Ascending aorta (tissue), 2 donors: ENCODE data around the gene CATSPERE. TPM values are rescaled to one million over a fixed set of nuclear protein-coding genes. Genes with fewer than 3 reads are reported as not detected.

Experiments
- DNase-seq, 2 donors: peaks; one replicate each; pipeline ENCODE4 v3.0.0-alpha.2; 2019; ENCODE audit warnings: low spot score in 2 of 2
- H3K27ac ChIP-seq, 2 donors: fragments of 200-600 bp; sonication (generic); one replicate each; pipeline ENCODE4 v1.5.1; 2016 to 2017; ENCODE audit warnings: mild to moderate bottlenecking in 1 of 2
- H3K27me3 ChIP-seq: fragments of 200-600 bp; sonication (generic); one replicate; pipeline ENCODE4 v1.5.1; 2017
- H3K36me3 ChIP-seq, 2 donors: fragments of 200-600 bp; sonication (generic); one replicate each; pipeline ENCODE4 v1.5.1; 2016
- H3K4me1 ChIP-seq, 2 donors: fragments of 200-600 bp; sonication (generic); one replicate each; pipeline ENCODE4 v1.5.1; 2016 to 2017; ENCODE audit warnings: mild to moderate bottlenecking in 1 of 2
- H3K4me3 ChIP-seq, 2 donors: fragments of 200-600 bp; sonication (generic); one replicate each; pipeline ENCODE4 v1.5.1; 2016 to 2017; ENCODE audit warnings: mild to moderate bottlenecking in 1 of 2
- H3K9me3 ChIP-seq, 2 donors: fragments of 200-600 bp; sonication (generic); one replicate each; pipeline ENCODE4 v1.5.1; 2016
- CTCF ChIP-seq, 3 experiments: fragments of 200-600 bp in 2 of 3; fragments of 450-650 bp in 1 of 3; sonication (generic) in 2 of 3; IDR thresholded peaks; one replicate each; pipeline ENCODE4 v1.5.1; 2016 to 2019; ENCODE audit warnings: antibody characterized with exemption in 3 of 3, mild to moderate bottlenecking in 1 of 3, moderate library complexity in 1 of 3
- intact Hi-C: fragments of 100-400 bp; cut with DNase I; formaldehyde crosslinking; loops from one replicate; pipeline ENCODE4 v1.15.1; 2023
- total RNA-seq: library from RNA; depleted of rRNA; stranded (reverse); fragments of >200 nt; gene quantifications from one replicate; pipeline ENCODE4 v1.1.0, GENCODE V29; 2016

Gene CATSPERE
- total RNA-seq, 1 donor from 2014 or later = not detected

GRCh38 chr1:244667797-244668196 lies 206.7 kb downstream of the CATSPERE start:
- no peak overlapping the region for H3K4me3 ChIP-seq
- H3K36me3 ChIP-seq = peaks cover 0 to 3% of the 10 kb centered on the region in 2 donors
- H3K27me3 ChIP-seq = no peaks in the 10 kb centered on the region
- H3K4me1 ChIP-seq = peaks cover under 1 to 30% of the 10 kb centered on the region in 2 donors
- TF ChIP-seq CTCF (IDR thresholded peaks at IDR 0.05) = no peak
- no peaks in the 10 kb centered on the region for H3K9me3 ChIP-seq
- H3K27ac ChIP-seq = no peak overlapping the region
- intact Hi-C loops = no loop called here
- DNase-seq = no peak

- H3K4me3 ChIP-seq = peak overlapping the region in 1 of 2 donors; percentile 53
- no peaks in the 10 kb centered on the region for H3K27me3 ChIP-seq
- DNase-seq = no peak
- peaks cover 0 to 15% of the 10 kb centered on the region in 2 donors for H3K4me1 ChIP-seq
- TF ChIP-seq CTCF (IDR thresholded peaks at IDR 0.05) = no peak
- H3K9me3 ChIP-seq = no peaks in the 10 kb centered on the region
- peak overlapping the region; percentile 77 to 78 for H3K27ac ChIP-seq
- intact Hi-C loops = loop anchor here (5.0 kb wide), 1 partner anchor 71 kb away; no protein-coding TSS in a partner anchor
- H3K36me3 ChIP-seq = peaks cover 0 to 3% of the 10 kb centered on the region in 2 donors
Observed at GRCh38 chr1:244672946-244673682, 212.0 kb downstream of the CATSPERE start.

- no peak for TF ChIP-seq CTCF (IDR thresholded peaks at IDR 0.05)
- peaks cover 0 to 27% of the 10 kb centered on the region in 2 donors for H3K4me1 ChIP-seq
- H3K9me3 ChIP-seq = no peaks in the 10 kb centered on the region
- H3K4me3 ChIP-seq = no peak overlapping the region
- no peaks in the 10 kb centered on the region for H3K27me3 ChIP-seq
- no peak for DNase-seq
- intact Hi-C loops = loop anchor here (5.0 kb wide), 1 partner anchor 72 kb away; no protein-coding TSS in a partner anchor
- peak overlapping the region; percentile 77 to 78 for H3K27ac ChIP-seq
- peaks cover 0 to 3% of the 10 kb centered on the region in 2 donors for H3K36me3 ChIP-seq
Observed at GRCh38 chr1:244674446-244674845, 213.4 kb downstream of the CATSPERE start.

- intact Hi-C loops = no loop called here
- H3K4me1 ChIP-seq = peaks cover 0 to 24% of the 10 kb centered on the region in 2 donors
- no peaks in the 10 kb centered on the region for H3K9me3 ChIP-seq
- no peak for DNase-seq
- H3K27ac ChIP-seq = no peak overlapping the region
- H3K27me3 ChIP-seq = no peaks in the 10 kb centered on the region
- TF ChIP-seq CTCF (IDR thresholded peaks at IDR 0.05) = no peak
- no peak overlapping the region for H3K4me3 ChIP-seq
- H3K36me3 ChIP-seq = no peaks in the 10 kb centered on the region
Observed at GRCh38 chr1:244675167-244675566, 214.1 kb downstream of the CATSPERE start.

GRCh38 chr1:244678697-244679096 lies 217.6 kb downstream of the CATSPERE start:
- Histone ChIP-seq H3K4me1 (peaks cover 0 to 18% of the 10 kb centered on the region in 2 donors), H3K9me3 (no peaks in the 10 kb centered on the region), H3K27ac (peak overlapping the region in 1 of 2 donors; percentile 43), H3K4me3 (no peak overlapping the region), H3K36me3 (no peaks in the 10 kb centered on the region), H3K27me3 (no peaks in the 10 kb centered on the region)
- intact Hi-C loops = no loop called here
- no peak for TF ChIP-seq CTCF (IDR thresholded peaks at IDR 0.05)
- DNase-seq = no peak
